Measurements from ENCODE around the gene CDH26.
"Not testable (repeated sequence)": the region's sequence is repeated elsewhere in the genome, so short reads cannot be mapped to it uniquely, and the experiment has no call there.

CDH26 gene

DNA sequence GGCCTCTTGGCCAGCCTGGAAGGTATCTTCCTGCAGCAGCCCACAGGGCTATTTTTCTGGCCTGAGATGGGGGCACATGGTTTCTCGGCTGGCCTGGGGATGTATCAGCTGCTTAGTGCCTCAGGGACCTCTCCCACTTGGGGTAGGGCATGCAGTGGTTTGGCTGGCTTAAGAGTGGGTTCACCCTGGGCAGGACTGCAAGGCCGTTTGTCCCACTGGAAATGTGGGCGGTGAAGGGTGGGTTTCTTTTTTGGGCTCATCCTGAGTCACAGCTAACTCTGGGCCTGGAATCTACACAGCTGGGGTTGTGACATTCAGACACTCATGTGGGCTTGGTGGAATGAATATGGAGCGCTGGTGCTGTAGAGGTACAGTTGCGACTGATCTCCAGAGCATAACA is 62.0 kb downstream of the CDH26 start:
- no peak for DNase-seq

DNA sequence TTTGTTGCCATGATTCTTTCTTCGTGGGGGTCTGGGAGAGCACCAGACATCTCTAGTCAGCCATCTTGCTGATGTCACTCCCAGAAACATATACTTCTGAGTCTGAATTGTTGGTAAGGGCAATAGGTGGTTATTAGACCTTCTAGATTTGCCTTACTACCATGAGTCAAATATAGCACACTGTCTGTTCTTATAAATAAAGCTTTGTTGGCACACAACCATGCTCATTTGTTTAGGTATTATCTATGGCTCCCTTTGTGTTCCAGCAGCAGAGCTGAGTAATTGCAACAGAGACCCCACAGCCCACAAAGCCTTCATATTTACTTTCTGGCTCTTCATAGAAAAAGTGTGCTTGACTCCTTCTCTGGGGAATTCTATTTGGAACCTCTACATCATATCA is 62.9 kb downstream of the CDH26 start:
- DNase-seq = no peak

DNA sequence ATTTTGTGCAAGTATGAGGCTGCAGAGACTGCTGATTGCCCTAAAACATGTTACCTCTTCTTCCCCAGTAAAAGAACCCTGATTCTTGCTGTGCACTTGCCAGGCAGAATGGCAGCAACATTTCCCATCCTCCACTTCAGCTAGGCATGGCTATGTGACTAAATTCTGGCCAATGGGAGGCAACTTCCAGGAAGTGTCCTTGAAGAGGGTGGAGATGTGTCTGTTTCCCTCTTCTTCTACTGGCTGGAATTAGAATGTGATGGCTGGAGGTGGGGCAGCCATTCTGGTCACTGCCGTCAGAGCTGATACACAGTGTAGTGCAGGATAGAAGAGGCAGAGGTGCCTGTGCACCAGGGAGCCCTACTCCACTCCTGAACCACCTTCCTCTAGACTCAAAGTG is 64.6 kb downstream of the CDH26 start:
- no peak for DNase-seq

DNA sequence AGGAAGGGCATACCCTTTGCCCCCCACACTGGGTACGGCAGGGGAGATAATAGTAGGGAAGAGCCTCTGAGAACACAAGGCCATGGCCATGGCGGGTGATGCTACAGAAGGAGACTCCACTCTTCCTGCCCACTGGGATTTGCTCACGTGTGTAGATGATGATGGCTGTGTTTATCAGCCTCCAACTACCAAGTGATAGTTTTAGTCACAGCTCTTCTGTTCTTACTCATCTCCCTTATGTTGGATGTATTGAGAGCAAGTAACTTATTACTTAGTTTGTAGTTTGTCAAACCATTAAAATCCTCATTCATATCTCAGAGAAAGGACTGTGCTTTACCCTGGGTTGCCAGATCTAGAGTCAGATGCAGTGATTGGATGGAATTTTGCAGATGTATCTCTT is 66.0 kb downstream of the CDH26 start:
- DNase-seq = no peak

DNA sequence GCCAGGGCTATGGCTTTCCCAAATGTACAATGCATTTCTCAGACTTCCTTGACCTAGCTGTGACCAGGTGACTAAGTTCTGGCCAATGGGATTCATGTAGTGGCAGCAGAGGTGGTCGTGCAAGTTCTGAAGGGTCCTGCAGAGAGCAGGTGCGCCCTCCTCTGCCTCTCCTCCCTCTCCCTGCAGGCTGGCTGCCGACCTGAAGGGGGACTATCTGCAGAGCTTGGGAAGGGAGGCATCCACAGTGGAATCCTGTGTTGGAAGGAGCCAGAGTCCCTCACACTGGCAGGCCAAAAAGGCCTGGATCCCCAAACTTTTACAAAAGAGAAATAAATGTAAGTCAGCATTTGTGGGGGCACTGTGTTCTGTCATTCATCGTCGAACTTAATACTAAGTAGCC is 66.6 kb downstream of the CDH26 start:
- no peak for DNase-seq

DNA sequence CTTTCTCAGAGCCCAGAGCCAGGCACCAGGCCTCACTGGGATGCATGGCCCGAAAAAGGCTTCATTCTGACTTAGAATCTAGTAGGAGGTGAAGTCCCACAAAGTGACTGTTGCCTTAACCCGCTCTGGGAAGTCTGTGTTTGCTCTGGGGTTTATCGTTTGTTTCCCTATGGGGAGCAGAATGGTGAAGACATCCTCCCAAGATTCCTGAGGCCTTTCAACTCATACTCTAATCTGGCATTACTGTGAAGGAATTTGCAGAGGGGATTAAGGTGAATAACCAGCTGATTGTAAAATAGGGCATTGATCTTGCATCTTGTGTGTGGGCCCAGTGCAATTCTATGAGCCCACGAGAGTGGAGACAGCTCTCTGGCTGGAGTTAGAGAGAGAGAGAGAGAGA is 67.8 kb downstream of the CDH26 start:
- DNase-seq = no peak

DNA sequence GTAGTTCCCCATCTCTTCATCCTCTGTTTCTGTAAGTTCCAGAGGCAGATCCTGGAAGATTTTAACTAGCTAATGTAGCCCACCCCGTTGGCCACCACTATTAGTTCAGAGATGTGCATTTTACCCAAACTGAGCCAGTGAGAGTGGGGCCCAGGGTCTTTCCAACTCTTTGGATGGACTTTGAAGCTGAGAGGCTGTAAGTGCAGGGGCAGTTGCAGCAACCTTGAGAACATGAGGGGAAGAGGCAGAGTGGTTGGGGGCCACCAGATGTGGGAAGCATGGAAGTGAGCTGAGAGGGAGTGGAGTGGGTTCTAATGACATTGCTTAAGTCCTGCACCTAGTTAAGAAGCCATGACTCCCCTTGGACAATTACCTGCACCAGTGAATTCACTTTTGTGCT is 72.2 kb downstream of the CDH26 start:
- no peak for DNase-seq

DNA sequence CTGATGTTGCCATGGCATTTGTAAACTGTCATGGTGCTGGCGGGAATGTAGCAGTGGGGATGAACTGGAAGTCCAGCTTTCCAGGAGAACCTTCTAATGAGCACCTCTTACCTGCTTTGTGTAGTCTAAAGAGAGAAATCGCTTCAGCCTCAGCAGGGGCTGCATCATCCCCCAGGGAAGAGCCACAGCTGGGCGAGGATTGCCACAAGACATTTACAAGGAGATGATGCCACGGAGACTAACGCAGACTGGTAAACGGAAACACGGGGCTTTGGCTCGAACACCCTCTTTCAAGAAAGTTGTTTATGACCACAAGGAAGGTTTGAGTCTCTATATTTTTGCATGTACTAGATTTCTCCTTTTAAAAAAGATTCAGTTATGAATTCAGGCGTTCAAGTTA is 72.9 kb downstream of the CDH26 start:
- no peak for DNase-seq

DNA sequence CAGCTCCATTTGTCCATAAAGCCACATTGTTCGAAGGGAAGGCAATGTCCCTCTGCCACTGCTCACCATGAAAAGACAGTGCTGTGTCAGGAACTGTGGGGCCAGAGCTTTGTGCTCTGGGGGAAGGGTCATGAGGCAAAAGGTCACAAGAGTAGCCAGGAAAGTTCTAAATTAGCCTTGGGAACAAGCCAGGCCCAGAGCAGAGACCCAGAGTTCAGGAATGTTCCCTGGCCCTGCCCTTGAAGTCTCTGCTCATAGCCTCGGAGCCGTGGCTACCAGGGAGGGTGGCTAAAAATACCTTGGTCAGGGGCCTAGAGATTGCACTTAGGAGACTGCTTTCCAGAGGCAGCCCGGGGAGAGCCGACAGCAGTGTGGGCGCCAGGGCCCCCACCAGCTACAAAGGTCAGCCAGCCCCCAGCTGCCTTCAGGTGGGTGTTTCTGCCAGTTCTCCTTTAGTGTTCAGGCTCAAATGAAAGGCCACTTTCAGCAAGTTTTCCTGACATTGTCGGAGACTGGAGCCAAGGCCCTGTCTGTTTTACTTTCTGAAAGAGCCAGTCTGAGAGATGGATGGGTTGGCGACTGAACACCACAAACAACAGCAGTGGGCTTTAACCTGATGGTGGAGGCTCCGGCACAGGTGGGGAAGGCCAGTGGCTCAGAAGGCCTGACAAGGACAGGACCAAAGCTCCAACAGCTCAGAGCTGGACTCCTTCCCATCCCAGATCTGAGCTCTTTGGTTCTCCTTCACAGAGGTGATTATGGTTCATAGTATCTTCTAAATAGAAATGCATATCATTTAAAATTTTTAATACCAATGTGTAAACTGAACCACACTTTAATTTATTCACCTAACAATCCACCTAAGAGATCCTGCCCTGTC is 76.2 kb downstream of the CDH26 start:
- DNase-seq = no peak

DNA sequence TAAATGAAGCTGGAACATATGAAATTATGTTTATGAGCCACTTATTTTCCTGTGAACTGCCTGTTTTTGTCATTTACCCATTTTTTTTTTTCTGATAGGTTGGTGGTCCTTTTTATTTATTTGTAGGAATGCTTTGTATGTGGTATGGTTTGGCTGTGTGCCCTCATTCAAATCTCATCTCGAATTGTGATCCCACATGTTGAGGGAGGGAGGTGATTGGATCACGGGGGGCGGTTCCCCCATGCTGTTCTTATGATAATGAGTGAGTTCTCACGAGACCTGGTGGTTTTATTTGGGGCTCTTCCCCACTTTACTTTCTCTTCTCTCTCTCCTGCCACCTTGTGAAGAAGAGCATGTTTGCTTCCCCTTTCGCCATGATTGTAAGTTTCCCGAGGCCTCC is 77.3 kb downstream of the CDH26 start:
- no peak for DNase-seq

DNA sequence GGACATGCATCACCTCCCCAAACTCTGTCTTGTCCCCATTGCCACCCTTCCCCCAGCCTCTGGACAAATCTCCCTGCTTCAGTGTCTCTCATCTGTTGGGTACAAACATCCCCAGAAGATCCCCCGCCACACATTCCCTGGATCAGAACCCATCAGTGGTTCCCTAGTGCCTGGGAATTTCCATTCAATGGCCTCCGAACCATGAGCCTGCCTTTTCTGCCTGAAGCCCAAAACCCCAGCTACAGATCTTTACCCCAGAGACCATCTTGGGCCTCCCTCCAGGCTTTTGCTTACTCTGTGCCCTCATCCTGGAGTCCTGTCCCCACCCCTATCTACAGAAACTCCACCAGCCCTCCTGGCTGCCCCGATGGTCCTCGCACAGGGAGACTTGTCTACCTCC is 78.1 kb downstream of the CDH26 start:
- DNase-seq = no peak

DNA sequence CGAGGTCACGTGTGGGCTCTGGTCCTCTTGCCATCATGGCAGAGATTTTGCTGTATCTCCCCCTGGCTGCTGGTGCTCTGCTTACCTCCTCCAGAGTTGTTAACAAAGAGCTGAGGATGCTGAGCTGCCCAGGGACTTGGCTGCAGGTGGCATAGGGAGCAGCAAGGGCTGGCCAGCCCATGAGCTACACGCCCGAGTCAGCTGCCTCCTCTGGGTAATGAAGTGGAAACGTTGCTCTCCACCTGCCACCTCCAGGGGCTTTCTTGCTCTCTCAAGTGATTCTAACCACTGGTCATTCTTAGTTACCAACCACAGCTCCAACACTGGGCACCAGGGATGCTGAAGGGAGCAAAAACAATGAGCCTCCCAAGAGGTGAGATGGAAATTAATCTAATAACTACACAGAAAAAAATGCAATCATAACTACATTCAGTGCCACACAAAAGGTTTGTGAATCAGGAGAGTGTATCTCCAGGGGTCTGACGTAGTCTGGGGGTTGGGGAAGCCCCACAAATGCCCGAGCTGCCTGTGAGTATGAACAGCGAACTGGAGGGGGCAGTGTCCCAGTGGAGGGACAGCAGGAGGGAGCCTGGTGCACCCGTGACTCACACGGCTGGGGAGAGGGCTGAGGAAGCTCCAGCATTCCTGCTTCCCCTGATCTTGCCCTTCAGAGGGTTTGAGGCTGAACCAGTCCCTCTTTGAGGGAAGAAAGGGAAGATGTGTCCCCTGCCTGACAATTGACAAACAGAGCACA is 78.7 kb downstream of the CDH26 start:
- no peak for DNase-seq

DNA sequence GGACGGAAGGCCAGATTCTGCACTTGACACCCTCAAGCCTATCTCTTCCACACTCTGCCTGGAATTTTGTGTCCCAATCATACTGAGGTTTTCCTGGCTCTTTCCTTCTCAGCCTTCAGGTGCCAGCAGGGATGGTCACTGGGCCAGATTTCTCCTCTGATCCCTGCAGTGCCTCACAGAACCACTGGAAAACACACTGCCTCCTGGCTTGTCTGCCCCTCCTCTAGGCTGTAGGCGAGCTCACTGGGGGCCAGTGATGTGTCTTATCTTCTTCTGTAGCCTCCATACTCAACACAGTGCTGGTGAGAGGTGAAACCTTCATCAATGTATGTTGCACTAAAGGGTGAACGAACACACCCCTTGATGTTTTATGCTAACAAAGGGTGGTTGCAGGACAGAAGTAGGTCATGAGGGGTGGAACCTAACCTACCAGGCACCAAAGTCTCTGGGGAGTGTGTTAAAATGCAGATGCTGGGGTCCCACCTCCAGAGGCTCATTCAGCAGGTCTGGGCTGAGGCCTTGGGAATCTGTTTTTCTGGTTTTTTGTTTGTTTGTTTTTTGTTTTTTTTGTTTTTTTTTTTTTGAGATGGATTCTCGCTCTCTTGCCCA is 80.3 kb downstream of the CDH26 start:
- DNase-seq = no peak

DNA sequence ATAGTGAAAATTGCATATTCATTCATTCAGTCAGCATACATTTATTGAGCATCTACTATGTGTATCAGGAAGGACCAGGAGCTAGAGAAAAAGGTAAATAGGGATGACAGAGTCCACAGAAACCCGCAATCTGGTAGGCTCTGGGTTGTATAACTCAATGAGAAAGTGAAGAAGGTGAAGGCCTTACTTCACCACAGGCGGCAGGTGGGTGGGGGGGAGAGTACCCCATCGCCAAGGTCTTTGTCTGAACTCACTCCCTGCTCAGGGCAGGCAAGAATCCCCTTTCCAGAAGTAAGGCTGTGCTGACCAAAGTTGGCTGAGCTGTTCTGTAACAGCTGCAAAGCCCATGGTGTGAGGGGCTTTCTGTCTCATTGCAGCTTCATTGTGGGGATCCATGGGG is 81.3 kb downstream of the CDH26 start:
- DNase-seq = no peak

DNA sequence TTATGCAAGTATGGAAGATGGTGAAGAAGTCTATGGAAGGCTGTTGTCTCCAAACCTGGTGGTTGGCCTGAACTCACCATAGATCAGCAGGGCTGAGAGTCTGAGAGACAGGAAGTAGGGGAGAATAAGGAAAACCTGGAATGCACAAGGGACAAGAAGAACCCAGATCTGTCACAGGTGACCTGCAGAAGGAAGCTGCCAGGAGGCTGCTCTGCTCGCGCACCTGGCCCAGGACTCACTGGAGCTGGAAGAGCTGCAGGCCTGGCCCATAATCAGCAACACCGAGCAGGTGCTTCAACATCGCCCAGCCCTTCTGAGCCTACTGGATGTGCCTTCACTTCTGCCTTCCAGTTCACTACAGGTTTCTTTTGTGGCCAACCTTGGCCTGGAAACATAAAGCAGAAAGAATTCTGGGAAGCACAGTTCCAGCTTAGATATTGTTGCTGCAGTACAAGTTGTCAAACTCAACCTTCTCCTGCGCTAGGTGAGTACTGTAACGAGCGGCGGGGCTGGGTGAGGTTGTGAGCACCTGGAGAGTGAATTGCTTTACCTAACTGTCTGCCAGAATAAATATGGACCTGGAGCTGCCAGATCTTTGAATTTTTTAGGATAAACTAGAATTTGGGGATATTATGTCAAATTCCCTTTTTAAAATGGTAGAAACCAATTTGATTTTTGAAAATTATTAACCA is 82.4 kb downstream of the CDH26 start:
- DNase-seq = no peak

DNA sequence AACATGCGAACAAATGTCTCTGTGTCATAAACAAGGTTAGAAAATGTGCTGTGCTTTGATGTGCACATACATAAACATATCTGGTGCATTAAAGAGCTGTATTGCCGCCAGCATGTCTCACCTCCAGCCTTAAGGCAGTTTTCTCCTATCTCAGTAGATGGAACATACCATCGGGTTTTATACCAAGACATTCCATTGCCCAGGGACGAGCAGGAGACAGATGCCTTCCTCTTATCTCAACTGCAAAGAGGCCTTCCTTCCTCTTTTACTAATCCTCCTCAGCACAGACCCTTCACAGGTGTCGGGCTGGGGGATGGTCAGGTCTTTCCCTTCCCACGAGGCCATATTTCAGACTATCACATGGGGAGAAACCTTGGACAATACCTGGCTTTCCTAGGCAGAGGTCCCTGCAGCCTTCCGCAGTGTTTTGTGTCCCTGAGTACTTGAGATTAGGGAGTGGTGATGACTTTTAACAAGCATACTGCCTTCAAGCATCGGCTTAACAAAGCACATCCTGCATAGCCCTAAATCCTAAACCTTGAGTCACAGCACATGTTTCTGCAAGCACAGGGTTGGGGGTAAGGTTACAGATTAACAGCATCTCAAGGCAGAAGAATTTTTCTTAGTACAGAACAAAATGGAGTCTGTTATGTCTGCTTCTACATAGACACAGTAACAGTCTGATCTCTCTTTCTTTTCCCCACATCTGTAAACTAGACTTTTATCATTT is 83.4 kb downstream of the CDH26 start:
- not testable (repeated sequence) for DNase-seq

DNA sequence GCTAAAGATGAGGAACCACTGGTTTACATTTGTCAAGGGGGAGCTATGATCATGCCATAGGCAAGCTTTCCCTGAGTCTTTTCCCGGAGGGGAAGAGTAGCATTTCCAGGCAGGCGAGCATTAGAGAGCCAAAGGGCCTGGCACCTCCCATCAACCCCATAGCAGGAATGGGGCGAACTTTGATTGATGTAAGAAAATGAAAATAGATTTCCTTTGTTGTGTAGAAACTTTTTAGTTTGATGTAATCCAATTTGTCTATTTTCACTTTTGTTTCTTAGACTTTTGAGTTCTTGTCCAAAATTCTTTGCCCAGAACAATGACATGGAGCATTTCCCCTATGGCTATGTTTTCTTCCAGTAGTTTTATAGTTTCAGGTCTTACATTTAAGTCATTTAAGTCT is 85.2 kb downstream of the CDH26 start:
- no peak for DNase-seq

DNA sequence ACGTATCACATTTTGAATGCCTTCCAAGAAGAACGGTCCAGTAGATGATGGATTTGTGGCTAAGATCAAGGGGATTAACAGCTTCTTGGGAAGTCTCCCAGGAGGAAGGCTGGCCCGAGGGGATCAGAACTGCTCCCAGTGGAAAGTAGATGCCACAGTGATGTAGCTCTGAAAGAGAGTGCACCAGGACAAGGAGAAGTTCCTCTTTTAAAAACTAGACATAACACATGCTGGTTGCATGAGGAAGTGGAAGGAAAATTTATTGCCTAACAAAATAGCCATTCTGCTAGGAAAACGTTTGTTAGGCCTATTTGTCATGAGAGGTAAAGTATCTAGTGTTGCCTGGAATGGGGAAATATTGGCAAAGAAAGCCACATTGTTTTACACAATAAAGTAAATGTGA is 87.8 kb downstream of the CDH26 start:
- DNase-seq = no peak

DNA sequence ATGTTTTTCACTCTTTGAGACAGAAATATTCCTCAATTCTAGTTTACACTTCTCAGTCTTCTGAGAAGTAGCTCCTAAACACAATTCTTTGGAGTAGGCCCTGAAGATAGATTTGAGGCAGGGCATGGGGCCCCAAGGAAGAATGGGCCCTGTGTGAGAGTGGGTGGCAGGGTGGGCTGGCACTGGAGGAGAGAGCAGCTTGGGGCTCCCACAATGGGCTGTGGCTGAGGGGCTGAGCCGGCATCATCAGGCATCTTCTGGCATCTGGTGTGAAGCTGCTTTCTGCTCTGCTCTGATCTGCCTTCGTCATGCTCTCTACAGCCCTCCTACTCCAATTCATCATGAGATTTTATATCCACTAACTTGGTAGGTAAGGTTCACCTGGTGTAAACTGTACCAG is 88.2 kb downstream of the CDH26 start:
- DNase-seq = no peak

DNA sequence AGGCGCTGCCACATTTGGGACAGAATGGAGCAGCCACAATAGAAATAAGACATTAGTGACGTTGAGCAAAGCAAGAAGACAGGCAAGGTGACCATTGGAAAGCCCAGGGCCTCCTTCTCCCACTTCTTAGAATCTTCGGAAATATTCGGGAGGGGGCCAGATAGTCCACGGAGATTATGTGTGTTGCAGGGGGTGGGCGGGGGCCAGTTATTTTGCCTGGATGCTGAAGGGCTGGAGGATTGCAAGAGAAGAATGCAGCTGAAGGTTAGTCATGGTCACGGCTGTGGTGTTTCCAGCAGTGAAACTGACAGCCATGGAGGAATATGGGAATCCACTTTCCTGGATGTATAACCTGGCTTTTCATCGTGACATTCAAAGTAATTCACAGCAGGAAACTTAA is 88.6 kb downstream of the CDH26 start:
- DNase-seq = no peak

DNA sequence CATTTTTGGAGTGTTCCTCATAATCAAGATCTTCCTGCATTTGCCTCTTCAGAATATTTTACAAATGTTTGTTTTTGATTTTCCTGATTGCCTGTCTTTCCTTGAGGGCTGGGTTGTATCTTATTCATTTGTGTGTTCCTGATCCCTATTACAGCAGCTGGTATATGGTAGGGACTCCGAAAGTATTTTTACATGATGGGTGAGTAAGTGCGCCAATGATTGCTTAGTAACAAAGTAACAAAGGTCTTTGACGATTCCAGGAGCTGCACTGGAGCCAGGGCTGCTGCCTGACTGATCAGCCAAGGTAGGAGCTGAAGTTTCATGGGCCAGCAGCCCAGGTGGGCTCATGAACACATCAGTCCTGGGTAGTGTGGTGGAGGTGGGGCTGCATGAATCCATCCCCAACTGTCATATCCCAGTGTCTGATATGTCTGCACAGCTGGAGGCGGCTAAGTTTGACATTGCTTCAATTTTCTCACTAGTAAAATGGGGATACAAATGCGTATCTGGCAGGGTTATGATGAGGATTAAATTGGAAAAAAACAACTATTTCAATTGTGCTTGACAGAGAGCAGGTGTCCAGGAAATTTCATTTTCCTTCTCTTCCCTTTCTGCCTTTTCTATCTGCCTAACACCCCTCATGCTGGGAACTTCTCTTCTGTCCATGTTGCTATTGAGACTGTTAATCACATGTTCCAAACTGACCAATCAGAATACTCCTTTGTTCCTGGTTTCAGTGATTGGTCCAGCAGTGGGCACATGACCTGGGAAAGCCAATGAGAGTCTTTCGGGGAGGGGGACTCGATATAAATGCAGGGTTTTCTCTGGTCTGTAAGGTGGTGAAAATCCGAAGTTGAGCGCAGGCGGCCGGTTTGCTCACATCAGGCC is 90.7 kb downstream of the CDH26 start:
- no peak for DNase-seq

DNA sequence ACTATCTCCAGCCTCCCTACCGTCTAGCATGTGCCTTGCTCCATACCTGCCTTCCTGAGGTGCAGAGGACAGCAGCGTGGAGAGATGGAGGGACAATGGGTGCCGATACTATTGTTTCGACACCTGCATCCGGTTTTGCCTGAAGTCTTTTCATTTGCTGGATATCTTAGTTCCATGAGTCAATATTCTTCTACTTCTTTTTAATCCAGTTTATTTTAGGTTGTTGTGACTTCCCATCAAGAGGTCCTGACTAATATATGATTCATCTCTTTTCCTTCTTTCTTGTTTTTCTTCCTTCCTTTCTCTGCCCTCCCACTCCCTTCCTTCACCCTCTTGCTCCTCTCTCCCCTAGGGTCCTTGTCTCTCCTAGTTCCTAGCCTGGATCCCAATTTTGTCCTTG is 91.4 kb downstream of the CDH26 start:
- DNase-seq = no peak

Measured in stimulated activated naive CD4-positive, alpha-beta T cell (primary cell).